ENCODE measurements around the gene FILIP1. TPM values are rescaled to one million over a fixed set of nuclear protein-coding genes. Genes with fewer than 3 reads are reported as not detected.

FILIP1 gene
- total and polyA plus RNA-seq, 2 of the 8 experiments (the other 6 are each of a cell fraction or from before 2014, with no cell fraction given), result 2.4 to 5.7 TPM

- TF ChIP-seq ZNF274 (IDR thresholded peaks at IDR 0.05; ENCODE audit: borderline replicate concordance, extremely low read depth, low read length), result no peak
These were observed 37.1 kb upstream of the FILIP1 start (continued) for GRCh38 chr6:75530696-75531095.

Measured in H1 (cell line).